ENCODE results near the gene DESI1.
"Not testable (repeated sequence)": the region's sequence is repeated elsewhere in the genome, so short reads cannot be mapped to it uniquely, and the experiment has no call there.

DESI1 gene

DNA sequence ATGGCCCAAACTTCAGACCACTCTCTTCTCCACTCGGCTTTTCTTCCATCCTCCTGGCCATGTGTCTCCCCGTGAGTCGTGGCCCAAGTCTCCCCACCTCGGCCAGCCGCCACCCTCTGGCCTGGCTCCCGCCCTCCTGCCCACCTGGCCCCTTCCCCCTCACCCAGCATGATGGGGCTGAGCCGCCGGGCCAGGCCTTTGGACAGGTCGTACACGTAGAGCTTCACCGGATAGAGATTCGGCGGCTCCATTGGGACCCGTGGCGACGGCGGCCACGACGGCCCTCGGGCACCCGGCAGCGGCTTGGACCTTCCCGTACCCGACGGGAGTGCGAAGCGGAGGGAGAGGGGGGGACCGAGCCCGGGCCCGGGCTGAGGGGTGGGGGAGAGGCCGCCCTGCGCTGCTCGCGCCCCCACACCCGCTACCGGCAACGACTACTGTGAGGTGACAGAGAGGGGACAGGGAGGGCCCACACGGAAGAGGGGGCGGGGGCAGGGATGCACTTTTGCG, at the start of gene DESI1:
Gene DESI1 (minus strand): TSS at position 455 of the 510 bp plus-strand sequence. CDS start 204 bp downstream, at position 251.
- Histone ChIP-seq H3K36me3 (ENCODE audit: control insufficient read depth, insufficient read depth, low read length) (no peaks in the 10 kb centered on the region), H3K4me2 (ENCODE audit: low read length) (peak within 1 kb of the TSS; percentile 93), H3K4me1 (peaks cover 10% of the 10 kb centered on the region), H3K27me3 (ENCODE audit: control insufficient read depth, insufficient read depth, low read length) (no peaks in the 10 kb centered on the region), H3K27ac (peak within 1 kb of the TSS; percentile 99), H3K9ac (peak within 1 kb of the TSS; percentile 80), H3K4me3 (ENCODE audit: low read depth, low read length) (peak within 1 kb of the TSS; percentile 100), H2AFZ (peak within 1 kb of the TSS; percentile 95), H3K79me2 (peaks cover 27% of the 10 kb centered on the region), H3K9me3 (ENCODE audit: control insufficient read depth, low read length) (no peaks in the 10 kb centered on the region)
- TF ChIP-seq, protein P1, sequence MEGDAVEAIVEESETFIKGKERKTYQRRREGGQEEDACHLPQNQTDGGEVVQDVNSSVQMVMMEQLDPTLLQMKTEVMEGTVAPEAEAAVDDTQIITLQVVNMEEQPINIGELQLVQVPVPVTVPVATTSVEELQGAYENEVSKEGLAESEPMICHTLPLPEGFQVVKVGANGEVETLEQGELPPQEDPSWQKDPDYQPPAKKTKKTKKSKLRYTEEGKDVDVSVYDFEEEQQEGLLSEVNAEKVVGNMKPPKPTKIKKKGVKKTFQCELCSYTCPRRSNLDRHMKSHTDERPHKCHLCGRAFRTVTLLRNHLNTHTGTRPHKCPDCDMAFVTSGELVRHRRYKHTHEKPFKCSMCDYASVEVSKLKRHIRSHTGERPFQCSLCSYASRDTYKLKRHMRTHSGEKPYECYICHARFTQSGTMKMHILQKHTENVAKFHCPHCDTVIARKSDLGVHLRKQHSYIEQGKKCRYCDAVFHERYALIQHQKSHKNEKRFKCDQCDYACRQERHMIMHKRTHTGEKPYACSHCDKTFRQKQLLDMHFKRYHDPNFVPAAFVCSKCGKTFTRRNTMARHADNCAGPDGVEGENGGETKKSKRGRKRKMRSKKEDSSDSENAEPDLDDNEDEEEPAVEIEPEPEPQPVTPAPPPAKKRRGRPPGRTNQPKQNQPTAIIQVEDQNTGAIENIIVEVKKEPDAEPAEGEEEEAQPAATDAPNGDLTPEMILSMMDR (IDR thresholded peaks at IDR 0.05): no peak

DNA sequence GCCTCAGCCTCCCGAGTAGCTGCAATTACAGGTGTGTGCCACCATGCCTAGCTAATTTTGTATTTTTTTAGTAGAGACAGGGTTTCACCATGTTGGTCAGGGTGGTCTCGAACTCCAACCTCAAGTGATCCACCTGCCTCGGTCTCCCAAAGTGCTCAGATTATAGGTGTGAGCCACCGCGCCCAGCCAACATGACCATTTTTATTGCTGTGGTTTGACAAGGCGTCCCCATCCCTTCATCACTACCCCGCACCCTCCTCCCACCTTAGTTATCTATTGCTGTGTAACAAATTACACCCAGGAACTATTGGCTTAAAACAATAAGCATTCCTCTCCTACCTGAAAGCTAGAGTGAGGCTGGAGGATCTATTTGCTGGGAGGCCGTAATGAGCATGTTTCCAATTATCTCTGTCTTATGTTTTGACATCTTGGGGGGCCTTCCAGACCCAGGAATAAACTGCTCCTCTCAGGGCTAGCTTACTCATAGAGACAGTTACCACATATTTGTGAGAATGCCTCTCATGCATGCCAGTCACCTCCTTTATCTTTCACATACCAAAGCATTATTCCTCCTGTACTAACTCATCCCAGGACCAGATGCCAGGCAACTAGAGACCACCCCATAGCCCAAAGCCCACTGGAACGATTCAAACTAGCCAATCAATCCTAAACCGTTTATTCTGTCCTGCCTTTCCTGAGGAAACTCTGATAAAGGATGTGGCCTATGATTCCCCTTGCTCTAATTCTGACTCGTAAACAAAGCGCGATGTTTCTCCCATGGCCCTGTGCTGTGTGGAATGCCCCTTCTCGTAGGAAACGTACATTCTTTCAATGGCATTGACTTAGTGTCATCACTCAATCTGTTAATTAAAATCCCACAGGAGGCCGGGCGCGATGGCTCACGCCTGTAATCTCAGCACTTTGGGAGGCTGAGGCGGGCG, 48.4 kb upstream of the DESI1 start:
- H3K27ac ChIP-seq: no peak overlapping the region
- no peaks in the 10 kb centered on the region for H3K79me2 ChIP-seq
- no peak overlapping the region for H2AFZ ChIP-seq
- no peak overlapping the region for H3K9ac ChIP-seq
- TF ChIP-seq, protein P1 (IDR thresholded peaks at IDR 0.05): no peak
- no peak overlapping the region for H3K4me2 ChIP-seq (ENCODE audit: low read length)
- H3K4me1 ChIP-seq: peaks cover 4% of the 10 kb centered on the region
- H3K27me3 ChIP-seq (ENCODE audit: control insufficient read depth, insufficient read depth, low read length): no peaks in the 10 kb centered on the region
- H3K36me3 ChIP-seq (ENCODE audit: control insufficient read depth, insufficient read depth, low read length): no peaks in the 10 kb centered on the region
- H3K4me3 ChIP-seq (ENCODE audit: low read depth, low read length): no peak overlapping the region
- no peaks in the 10 kb centered on the region for H3K9me3 ChIP-seq (ENCODE audit: control insufficient read depth, low read length)

DNA sequence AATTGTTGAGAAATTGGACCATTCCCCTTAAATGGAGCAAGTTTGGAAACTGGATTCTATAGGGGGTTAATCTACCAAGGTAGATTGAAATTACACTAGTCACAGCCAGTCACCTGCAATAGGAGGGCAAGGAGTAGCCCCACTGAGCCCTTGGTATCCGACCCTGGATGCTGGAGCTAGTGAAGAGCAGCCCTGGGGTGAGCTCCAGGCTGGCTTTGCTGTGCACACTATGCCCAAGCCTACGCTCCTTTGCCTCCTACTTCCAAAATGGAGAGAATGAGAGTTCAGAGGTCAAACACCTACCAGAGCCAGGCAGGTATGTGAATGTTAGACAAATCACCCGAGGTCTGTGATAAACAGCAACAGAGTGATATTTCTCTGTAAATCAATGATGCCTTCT, 44.1 kb upstream of the DESI1 start:
- TF ChIP-seq, protein P1 (IDR thresholded peaks at IDR 0.05): no peak
- H3K9me3 ChIP-seq (ENCODE audit: control insufficient read depth, low read length): no peaks in the 10 kb centered on the region
- no peak overlapping the region for H2AFZ ChIP-seq
- H3K9ac ChIP-seq: no peak overlapping the region
- no peak overlapping the region for H3K27ac ChIP-seq
- no peaks in the 10 kb centered on the region for H3K27me3 ChIP-seq (ENCODE audit: control insufficient read depth, insufficient read depth, low read length)
- H3K4me1 ChIP-seq: peaks cover 4% of the 10 kb centered on the region
- no peaks in the 10 kb centered on the region for H3K79me2 ChIP-seq
- no peak overlapping the region for H3K4me3 ChIP-seq (ENCODE audit: low read depth, low read length)
- H3K4me2 ChIP-seq (ENCODE audit: low read length): no peak overlapping the region
- no peaks in the 10 kb centered on the region for H3K36me3 ChIP-seq (ENCODE audit: control insufficient read depth, insufficient read depth, low read length)

DNA sequence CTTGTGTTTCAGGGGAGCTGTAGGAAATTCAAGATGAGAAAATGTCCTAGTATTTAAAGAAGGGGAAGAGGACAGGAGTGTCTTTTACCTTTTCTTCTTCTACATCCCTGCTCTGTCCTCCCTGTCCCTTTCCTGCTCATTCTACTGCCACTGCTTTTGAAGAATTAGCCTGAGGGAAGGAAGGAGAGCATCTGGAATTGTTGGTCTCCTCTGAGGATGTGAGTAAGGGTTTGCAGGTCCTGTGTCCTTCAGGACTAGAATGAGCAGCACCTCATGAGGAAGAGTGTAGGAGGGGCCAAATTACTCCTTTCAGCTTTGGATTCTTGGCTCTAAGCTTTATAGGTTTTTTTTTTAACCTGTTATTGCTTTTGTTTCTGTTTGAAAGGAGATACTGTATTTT, 43.6 kb upstream of the DESI1 start:
- Histone ChIP-seq H3K27ac (no peak overlapping the region), H3K9me3 (ENCODE audit: control insufficient read depth, low read length) (no peaks in the 10 kb centered on the region)
- TF ChIP-seq, protein P1 (IDR thresholded peaks at IDR 0.05): no peak

DNA sequence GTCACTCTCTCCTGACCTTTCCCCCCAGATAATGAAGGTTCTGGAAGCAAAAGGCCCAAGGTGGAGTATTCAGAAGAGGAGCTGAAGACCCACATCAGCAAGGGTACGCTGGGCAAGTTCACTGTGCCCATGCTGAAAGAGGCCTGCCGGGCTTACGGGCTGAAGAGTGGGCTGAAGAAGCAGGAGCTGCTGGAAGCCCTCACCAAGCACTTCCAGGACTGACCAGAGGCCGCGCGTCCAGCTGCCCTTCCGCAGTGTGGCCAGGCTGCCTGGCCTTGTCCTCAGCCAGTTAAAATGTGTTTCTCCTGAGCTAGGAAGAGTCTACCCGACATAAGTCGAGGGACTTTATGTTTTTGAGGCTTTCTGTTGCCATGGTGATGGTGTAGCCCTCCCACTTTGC, 42.8 kb upstream of the DESI1 start:
- H3K9ac ChIP-seq; H3K79me2 ChIP-seq; H3K9me3 ChIP-seq (ENCODE audit: control insufficient read depth, low read length); H2AFZ ChIP-seq; H3K27ac ChIP-seq; H3K4me1 ChIP-seq; H3K4me3 ChIP-seq (ENCODE audit: low read depth, low read length); H3K27me3 ChIP-seq (ENCODE audit: control insufficient read depth, insufficient read depth, low read length); H3K4me2 ChIP-seq (ENCODE audit: low read length); H3K36me3 ChIP-seq (ENCODE audit: control insufficient read depth, insufficient read depth, low read length): not testable (repeated sequence)

More for the DNA sequence above, 43.6 kb upstream of the DESI1 start:
- Histone ChIP-seq H2AFZ (no peak overlapping the region), H3K27me3 (ENCODE audit: control insufficient read depth, insufficient read depth, low read length) (no peaks in the 10 kb centered on the region), H3K4me2 (ENCODE audit: low read length) (no peak overlapping the region), H3K9ac (no peak overlapping the region), H3K36me3 (ENCODE audit: control insufficient read depth, insufficient read depth, low read length) (no peaks in the 10 kb centered on the region), H3K79me2 (no peaks in the 10 kb centered on the region), H3K4me1 (peaks cover 4% of the 10 kb centered on the region), H3K4me3 (ENCODE audit: low read depth, low read length) (no peak overlapping the region)

Measured in parathyroid adenoma (tissue), 2 donors.